MM.1S (cell line): ENCODE results near the gene HOXC10.

Experiments
- CTCF ChIP-seq: fragments of 300-600 bp; sonication (generic); IDR thresholded peaks from 2 replicates; pipeline ENCODE4 v1.5.1; 2016; ENCODE audit warnings: antibody characterized with exemption, low read length, mixed read lengths
- EZH2 ChIP-seq: fragments of 300-600 bp; sonication (generic); optimal IDR thresholded peaks from 2 replicates; pipeline ENCODE3; 2017; ENCODE audit warnings: low read depth, mild to moderate bottlenecking, antibody characterized with exemption, low read length, mixed read lengths

DNA sequence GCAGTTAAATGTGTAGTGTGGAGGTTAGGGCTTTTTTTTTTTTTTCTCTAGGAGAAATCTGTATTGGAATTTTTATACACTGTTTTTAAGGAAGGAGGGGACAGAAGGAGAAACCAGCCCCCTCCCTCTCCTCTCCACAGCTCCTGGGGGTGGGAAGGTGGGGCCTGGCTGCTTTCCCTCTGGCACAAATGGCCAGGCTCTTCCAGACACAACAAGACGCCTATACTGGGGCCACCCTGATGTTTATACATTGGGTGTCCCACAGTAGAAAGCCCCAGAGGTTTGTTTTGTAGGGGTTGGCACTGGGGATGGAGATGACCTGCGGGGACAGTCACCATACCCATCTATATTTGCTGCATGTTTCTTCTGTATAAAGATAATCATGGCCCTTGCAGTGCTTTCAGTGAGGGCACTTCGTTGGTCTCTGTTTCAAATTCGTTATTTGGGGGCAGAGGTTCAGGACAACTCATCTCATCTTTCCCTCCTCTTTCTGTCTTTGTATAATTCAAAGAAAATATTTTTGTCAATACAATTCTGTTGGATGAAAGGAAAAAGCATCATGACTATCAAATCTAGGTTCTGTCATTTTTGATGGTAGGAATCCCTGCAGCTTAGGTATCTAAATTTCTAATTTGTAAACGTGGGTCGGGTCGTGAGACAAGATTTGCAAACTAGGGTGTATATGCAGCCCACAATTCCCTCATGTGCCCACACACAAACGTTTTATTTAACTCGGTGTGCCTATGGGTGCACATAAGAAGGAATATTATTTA, 7.9 kb upstream of the HOXC10 start:
- no peak for TF ChIP-seq EZH2
- TF ChIP-seq CTCF = no peak
